GM19438 (cell line): ENCODE results near the gene ASXL1.
A peak's percentile ranks its signal among the peaks of the same experiment; 100 is the strongest.

ENCODE experiments used
- ATAC-seq: cut with Tn5 transposase; IDR thresholded peaks from one replicate; pipeline ENCODE4 v1.9.1; 2021; ENCODE audit warnings: low read depth; ENCODE audit not compliant: unreplicated experiment

Gene ASXL1

GRCh38 chr20:32474967-32475811 is 117.1 kb downstream of the ASXL1 start:
- peak; percentile 85 for ATAC-seq

GRCh38 chr20:32476684-32477593 is 118.8 kb downstream of the ASXL1 start:
- ATAC-seq: no peak

- ATAC-seq: no peak
Measured at GRCh38 chr20:32477594-32478512, 119.7 kb downstream of the ASXL1 start.

- ATAC-seq: no peak
Measured at GRCh38 chr20:32478576-32478975, 120.4 kb downstream of the ASXL1 start.

- no peak for ATAC-seq
Measured at GRCh38 chr20:32479012-32479411, 120.9 kb downstream of the ASXL1 start.

- no peak for ATAC-seq
Measured at GRCh38 chr20:32479697-32480171, 121.6 kb downstream of the ASXL1 start.

- no peak for ATAC-seq
Measured at GRCh38 chr20:32480371-32481241, 122.5 kb downstream of the ASXL1 start.

- ATAC-seq: no peak
Measured at GRCh38 chr20:32481311-32482142, 123.4 kb downstream of the ASXL1 start.

- no peak for ATAC-seq
Measured at GRCh38 chr20:32482143-32482441, 124.0 kb downstream of the ASXL1 start.

GRCh38 chr20:32482442-32483261 is 124.5 kb downstream of the ASXL1 start:
- no peak for ATAC-seq

GRCh38 chr20:32483351-32484224 is 125.5 kb downstream of the ASXL1 start:
- ATAC-seq: no peak

GRCh38 chr20:32484225-32484957 is 126.3 kb downstream of the ASXL1 start:
- ATAC-seq: no peak

GRCh38 chr20:32484958-32485769 is 127.0 kb downstream of the ASXL1 start:
- no peak for ATAC-seq

GRCh38 chr20:32485770-32486478 is 127.8 kb downstream of the ASXL1 start:
- no peak for ATAC-seq

GRCh38 chr20:32487381-32487780 is 129.2 kb downstream of the ASXL1 start:
- no peak for ATAC-seq
